HTERT RPE-1 (cell line): ENCODE results near the gene MACF1.
"Not testable (repeated sequence)": the region's sequence is repeated elsewhere in the genome, so short reads cannot be mapped to it uniquely, and the experiment has no call there.

Source experiments
- in situ Hi-C: fragments of 300-500 bp; cut with MboI; formaldehyde crosslinking; loops from 4 replicates; pipeline ENCODE4 v1.14.3; 2020; ENCODE audit warnings: low sequenced_read_pairs

The MACF1 gene, protein sequence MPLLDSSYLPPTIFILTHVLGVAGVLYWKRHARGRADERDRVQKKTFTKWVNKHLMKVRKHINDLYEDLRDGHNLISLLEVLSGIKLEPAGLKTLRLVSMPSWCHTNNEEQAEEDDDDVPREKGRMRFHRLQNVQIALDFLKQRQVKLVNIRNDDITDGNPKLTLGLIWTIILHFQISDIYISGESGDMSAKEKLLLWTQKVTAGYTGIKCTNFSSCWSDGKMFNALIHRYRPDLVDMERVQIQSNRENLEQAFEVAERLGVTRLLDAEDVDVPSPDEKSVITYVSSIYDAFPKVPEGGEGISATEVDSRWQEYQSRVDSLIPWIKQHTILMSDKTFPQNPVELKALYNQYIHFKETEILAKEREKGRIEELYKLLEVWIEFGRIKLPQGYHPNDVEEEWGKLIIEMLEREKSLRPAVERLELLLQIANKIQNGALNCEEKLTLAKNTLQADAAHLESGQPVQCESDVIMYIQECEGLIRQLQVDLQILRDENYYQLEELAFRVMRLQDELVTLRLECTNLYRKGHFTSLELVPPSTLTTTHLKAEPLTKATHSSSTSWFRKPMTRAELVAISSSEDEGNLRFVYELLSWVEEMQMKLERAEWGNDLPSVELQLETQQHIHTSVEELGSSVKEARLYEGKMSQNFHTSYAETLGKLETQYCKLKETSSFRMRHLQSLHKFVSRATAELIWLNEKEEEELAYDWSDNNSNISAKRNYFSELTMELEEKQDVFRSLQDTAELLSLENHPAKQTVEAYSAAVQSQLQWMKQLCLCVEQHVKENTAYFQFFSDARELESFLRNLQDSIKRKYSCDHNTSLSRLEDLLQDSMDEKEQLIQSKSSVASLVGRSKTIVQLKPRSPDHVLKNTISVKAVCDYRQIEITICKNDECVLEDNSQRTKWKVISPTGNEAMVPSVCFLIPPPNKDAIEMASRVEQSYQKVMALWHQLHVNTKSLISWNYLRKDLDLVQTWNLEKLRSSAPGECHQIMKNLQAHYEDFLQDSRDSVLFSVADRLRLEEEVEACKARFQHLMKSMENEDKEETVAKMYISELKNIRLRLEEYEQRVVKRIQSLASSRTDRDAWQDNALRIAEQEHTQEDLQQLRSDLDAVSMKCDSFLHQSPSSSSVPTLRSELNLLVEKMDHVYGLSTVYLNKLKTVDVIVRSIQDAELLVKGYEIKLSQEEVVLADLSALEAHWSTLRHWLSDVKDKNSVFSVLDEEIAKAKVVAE (N-terminal part only)

DNA sequence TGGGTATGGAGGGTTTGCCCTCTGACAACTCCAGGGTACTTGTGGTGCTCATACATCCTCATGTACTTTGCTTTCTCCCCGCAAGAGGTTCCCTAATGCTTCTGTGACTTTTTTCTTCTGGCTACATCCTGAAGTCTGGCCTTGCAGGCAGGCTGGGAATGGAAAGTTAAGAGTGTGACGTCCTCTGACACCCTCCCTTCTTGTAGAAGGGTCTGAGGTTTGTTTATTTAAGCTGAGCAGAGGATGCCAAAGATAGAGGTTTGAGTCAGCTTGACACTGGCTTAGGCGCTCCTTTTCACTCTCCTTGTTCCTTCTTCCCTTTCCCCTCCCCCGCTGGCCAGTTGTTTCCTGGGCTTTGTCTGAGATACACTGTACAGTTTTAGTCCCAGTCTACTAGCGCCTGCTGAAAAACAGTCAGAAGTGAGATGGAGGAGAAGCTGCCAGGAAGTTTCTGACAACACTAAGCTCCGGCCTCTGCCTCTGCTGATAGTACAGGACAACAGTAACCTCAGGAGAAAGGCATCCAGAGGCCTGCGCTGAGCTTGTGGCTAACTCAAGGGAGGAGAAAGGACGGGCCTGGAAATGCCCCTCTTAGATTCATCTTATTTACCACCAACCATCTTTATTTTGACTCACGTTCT is at the start of gene MACF1:
TSS of gene MACF1 (plus strand) at position 255 of the 641 bp plus-strand sequence. CDS start at position 583, 328 bp downstream.
- in situ Hi-C loops, result no loop called here

DNA sequence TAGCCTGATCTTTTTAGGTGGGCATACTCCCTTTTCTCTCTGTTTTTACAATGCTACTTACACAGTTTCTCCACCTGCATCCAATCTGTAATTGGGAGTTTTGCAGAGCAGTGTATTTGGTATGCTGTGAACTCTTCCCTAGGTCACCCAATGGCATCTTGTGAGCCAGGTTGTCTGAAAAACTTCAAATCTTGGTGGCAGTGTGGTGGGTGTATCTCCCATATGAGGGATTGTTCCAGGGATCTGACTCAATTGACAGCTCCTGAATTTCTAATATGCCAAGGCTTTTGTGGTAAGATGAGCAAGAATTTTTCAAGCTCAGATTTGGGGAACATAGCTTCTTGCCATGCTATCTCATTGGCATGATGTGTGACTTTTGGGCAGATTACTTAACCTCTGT is 47.2 kb upstream of the MACF1 start:
- in situ Hi-C loops, result no loop called here

DNA sequence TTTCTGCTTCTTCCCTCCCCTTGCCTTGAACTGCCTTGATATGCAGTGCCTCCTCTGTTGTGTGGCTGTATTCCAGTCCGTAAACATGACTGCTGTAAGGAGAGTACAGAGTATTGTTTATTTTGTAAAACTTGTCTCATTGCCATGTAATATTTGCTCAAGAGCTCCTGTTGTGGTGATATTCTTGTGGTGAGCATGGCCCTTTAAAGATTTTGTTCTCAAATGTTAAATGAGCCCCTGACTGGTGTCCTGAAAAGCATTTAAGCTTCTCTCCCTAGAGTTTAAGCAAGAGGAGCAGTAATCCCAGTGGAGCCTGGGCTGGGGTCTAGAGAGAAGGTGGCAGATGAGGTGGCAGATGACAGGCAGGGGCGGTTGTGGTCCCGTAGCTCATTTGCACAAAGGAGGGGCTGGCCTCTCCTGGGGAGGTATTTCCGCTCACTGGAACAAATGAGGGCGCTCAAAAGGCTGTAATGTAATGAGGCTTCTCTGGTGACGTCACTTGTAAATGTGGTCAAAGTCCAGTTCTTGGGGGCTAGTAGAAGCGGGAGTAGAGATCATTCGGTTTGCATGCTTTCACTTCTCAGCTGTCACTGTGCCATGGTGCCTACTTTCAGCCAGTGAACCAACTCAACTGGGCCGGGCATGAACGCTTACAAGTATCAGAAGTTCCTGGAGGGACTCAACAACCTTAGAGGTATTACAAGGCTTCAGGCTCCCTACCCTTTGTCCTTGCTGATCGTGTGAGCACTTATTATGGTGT is 46.0 kb upstream of the MACF1 start:
- in situ Hi-C loops, result no loop called here

DNA sequence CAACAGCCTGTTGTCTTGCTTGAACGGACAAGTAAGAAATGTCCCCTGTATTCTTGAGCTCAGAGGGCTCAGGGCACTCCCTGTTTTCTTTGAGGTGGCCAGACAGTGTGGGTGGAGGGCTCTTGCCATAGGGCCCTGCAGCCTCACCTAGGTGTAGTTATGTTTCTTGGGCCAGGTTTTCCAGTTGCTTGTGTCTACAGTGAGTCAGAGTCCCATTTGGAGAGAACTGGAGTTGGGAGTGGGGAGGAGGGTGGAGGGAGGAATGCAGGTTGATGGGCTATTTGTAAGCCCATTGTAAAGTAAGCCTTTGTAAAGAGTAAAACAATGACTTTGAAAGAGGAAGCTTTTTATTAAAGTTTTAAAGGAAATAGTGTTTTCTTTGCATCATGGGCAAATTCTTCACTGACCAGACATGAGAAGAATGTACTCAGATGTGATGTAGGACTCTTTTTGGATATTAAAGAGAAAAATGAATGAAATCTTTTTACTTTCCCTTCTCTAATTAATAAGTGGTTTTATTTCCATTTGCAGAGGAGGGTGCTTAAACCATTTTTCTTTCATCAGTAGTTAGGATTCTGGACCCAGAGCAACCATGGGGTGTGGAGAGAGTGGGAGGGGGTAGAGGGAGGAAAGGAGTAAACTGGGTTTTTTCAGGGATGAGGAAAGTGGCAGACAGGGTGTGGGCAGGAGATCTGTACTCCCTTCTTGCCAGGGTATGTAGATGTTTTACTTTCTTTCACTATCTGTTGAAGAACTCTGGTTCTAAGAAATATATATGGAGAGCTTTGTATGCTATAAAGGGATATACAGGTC is 45.1 kb upstream of the MACF1 start:
- in situ Hi-C loops, result no loop called here

DNA sequence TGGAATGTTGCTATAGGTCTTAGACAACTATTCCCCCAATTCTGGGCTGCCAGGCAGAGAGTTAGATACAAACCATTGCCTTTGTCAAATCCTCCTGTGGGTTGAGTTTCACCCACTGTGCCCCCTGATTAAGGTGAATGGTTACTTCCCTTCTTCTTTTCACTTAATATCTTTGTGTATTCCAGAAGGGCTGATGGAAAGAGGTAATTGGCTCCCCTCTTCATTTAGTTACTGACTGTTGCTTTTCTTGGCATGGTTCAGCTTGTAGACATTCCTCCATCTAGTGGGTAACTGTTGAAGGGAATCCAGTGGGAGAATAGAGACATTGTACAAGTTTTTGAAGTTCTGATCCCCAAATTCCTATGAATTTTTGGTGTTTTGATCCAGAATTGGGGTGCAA is 43.8 kb upstream of the MACF1 start:
- in situ Hi-C loops, result no loop called here

DNA sequence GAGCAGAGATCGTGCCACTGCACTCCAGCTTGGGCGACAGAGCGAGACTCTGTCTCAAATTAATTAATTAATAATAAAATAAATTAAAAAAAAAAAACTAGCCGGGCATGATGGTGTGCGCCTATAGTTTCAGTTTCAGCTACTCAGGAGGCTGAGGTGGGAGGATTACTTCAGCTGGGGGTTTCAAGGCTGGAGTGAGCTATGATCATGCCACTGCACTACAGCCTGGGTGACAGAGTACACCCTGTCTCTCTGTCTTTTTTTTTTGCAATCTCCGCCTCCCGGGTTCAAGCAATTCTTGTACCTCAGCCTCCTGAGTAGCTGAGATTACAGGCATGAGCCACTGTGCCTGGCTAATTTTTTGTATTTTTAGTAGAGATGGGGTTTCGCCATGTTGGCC is 42.7 kb upstream of the MACF1 start:
- in situ Hi-C loops, result not testable (repeated sequence)

DNA sequence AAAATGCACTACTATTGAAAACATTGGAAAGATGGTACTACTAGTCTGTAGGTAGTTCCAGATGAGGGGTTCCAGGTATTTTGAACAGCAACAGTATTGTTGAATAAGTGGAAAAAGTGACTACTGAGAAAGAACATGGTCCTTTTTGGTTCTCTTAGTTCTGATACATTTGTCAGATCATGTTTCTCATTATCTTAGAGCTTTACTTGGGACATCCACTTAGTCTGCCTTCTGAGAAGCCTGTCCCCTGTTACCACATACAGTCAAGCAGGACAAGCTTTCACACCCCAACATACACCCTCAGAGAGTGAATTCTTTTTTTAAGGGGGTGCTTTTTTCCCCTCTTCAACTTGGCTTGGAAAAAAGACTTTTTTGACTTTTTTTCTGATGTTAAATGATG is 41.0 kb upstream of the MACF1 start:
- in situ Hi-C loops, result no loop called here

DNA sequence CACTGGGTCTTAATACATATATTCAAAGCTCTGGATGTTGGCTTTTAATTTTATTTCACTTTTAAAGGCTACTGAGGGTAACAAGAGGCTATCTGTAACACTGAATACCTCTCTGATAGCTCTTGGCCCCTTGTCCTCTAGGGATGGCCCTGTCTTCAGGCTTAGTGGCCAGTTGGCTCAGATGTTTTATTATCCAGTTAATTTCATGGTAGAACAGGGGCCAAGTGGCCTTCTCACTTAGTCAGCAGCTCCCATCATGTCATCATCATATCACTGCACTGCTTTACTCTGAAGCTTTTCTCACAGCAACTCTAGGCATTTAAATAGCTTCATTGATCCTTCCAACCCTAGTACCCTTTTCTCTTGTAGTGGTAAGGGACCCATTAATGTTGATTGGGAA is 40.2 kb upstream of the MACF1 start:
- in situ Hi-C loops, result no loop called here

DNA sequence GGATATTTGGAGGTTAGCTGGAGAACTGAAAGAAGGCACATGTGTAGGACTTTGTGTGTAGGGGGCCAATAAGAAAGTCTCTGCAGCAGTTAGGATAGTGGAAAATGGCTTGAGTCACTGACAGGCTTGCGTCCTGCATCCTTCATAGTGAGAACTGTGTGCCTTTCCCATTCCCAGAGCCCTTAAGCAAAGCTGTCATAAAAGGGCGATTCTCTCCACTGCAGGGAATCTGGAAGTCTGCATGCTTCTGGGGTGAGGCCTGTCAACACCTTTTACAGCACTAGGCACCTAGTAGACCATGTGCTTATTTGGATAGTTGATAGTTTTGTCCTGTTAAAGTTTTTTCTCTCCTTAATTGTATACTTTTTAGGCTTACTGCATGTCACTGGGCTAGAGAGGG is 39.4 kb upstream of the MACF1 start:
- in situ Hi-C loops, result no loop called here

DNA sequence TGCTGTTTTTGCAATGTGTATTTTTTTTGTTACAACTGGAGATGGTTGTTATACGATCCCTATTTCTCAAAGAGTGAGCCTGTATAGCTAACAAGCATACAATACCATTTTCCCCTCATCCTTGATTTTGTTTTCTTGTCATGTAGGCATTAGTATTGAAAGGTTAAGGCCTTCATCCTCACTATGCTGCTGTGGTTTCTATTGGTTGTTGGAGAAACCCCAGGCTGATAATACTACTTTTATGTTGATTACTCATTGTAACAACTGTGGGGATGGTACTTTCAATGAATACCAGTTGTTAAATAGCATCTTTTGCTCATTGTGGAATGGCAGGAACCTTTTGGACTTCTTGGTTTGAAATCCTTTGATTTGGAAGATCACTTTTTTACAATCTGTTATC is 39.0 kb upstream of the MACF1 start:
- in situ Hi-C loops, result no loop called here

DNA sequence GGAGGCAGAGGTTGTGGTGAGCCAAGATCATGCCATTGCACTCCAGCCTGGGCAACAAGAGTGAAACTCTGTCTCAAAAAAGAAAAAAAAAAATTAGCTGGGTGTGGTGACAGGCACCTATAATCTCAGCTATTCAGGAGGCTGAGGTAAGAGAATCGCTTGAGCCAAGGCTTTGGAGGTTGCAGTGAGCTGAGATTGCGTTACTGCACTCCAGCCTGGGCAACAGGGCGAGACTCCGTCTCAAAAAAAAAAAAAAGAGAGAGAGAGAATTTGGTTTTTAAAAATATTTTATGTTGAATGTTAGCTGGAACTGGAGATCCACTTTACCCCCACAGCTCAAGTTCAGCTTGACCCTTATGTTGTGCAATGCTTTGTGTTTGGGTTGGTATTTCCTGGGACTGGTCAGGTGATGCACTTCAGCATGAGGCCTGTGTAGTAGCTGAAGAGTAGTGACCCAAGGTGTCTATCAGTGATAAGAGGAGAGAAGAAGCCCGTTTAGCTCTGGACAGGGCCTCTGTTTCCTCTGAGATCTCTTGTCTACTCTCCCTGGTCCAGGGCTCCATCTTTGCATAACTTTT is 36.8 kb upstream of the MACF1 start:
- in situ Hi-C loops, result no loop called here

DNA sequence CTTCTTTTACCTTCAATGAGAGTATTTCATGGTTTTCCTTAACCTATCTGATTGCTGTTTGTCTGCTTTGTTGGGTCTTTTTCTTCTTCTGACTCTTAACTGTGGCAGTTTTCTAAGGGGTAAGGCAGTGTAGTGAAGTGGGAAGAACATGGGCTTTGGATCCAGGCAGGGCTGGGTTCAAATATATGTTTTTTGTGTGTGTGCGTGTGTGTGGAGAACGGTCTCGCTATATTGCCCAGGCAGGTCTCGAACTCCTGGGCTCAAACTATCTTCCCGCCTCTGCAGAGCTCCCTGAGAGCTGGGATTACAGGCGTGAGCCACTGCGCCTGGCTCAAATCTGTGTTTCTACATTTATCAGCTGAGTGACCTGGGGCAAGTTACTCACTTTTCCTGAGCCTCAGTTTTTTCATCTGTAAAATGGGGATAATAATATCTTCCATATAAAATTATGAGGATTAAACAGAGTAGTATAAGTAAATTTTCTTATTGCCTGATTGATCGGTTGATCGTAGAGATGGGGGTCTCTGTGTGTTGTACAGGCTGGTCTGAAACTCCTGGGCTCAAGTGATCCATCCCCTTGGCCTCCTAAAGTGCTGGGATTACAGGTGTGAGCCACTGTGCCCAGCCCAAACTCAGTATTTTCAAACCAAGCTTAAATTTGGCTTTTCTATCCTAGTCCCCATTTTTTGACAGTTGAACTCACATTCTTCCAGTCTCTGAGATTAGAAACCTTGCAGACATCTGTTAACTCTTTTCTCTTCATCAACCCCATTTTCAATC is 36.0 kb upstream of the MACF1 start:
- in situ Hi-C loops, result no loop called here

DNA sequence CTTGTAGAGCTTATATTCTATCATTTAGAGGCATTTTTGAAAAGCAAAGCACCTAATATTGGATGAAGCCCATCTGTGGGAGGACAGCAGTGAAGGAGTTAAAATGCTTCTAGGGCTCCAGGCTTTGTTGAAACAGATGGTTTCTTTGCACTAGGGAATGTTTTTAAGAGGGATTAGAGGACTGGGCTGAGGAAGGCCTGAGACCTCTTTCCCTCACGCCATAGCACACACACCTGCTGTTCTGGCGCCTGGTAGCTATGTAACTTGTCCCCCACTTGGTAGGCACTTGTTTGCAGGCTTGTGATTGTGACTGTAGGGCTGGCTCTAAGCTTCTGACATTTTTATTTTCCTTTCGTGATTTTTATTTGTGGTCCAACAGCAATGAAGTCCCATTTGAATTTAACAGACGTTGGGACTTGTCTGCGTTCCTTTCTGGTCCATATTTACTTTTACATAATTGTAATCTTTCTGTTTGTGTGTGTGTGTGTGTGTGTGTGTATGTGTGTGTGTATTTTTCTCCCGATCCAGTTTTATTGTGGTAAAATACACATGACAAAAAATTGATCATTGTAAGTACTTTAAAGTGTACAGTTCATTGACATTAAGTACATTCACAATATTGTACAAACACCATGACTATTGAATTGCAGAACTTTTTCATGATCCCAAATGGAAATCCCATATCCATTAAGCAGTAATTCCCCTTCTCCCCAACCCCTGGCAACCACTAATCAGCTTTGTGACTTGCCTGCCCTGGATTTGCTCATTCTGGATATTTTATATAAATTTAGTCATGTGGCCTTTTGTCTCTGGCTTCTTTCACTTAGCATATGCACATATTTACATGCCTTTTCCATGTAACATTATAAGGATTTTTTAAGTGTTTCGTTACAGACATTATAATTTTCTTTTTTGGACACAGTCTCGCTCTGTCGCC is 33.5 kb upstream of the MACF1 start:
- in situ Hi-C loops, result no loop called here

DNA sequence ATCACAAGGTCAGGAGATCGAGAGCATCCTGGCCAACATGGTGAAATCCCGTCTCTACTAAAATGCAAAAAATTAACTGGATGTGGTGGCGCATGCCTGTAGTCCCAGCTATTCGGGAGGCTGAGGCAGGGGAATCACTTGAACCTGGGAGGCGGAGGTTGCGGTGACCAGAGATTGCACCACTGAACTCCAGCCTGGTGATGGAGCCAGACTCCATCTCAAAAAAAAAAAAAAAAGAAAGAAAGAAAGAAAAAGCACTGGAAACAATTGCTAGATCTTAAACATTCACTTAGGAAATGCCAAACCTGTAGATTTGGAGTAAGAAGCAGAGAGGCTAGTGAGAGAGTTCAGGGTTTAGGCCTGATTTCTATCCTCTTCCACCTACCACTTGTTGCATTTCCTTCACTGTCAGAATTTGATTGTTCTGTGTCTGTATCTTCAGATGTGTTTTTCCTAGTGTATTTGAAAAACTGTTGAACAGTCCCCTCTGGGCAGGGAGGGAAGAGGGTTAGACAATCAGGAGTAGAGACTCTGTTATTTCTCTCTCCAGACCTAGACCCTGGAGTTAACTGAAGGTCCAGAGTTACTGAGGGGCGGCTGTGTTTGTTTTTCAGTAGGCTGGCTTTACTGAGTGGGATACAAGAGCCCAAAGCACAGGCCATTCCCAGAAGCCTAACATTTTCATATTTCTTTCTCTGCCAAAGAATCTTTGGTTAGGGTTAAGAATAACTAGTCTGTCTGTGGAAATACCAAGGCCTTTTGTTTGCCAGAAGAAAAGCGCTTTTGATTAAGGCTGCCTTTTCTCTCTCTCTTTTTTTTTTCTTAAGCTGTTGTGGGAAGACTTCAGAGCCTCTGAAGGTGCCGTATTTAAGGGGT is 31.1 kb upstream of the MACF1 start:
- in situ Hi-C loops, result no loop called here

DNA sequence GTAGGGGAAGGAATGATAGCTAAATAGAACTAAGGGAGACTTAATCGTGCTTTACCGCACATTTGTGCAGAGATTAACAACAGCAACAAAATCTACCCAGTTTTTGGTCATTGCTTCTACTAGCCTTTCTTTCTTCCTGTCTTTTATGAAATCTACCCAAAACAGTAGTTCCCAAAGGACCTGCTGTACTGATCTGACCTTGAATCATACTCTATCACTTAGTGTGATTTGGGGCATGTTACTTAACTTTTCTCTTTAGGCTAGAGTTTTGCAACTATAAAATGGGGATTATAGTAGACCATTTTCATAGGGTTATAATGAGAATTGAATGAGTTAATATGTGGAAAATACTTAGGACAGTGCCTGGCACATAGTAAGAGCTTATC is 30.5 kb upstream of the MACF1 start:
- in situ Hi-C loops, result no loop called here

DNA sequence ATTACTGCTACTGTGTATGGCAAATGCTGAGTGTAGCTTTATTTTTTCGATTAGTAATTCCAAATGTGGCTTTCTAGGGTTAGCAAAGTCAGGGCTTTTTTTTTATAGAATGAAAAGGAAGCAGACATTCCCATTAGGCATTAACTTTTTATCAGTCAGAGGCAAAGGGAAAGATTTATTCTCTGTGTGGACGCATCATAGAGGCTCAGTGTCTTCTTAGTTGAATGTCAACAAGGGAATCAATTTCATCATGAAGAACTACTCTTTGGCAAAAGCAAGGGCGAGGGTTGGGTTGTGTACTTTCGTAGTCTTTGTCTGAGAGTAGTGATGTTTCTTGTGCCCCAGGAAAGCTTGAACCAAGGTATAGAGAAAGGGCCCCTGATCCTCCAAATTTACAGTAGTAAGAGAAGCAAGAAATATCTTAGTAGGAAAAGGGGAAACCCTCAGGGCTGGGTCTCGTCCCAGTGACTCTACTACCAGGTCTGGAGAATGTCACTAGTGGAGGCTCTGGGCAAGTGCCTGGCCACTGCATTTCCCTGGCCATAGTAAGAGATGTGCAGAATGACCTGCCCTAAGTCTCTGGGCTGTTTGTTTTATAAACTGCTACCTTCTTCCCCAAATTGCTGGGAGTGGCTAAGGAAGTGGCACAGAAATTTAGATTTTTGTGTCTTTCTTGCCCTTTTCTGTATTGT is 30.0 kb upstream of the MACF1 start:
- in situ Hi-C loops, result no loop called here
